Glutamatergic neuron (in vitro differentiated cells): ENCODE measurements around the gene ANTXR2. TPM values are rescaled to one million over a fixed set of nuclear protein-coding genes. Genes with fewer than 3 reads are reported as not detected.

Experiments
- DNase-seq: peaks from one replicate; pipeline ENCODE4 v3.0.0; 2022
- H3K27ac Mint-ChIP-seq: one replicate; pipeline ENCODE4 v1.8.0; 2020; ENCODE audit warnings: mild to moderate bottlenecking, mixed read lengths, inconsistent platforms; ENCODE audit not compliant: unreplicated experiment
- H3K27me3 Mint-ChIP-seq: one replicate; pipeline ENCODE4 v1.8.0; 2020; ENCODE audit warnings: mild to moderate bottlenecking, moderate library complexity, mixed read lengths, inconsistent platforms; ENCODE audit not compliant: unreplicated experiment
- H3K36me3 Mint-ChIP-seq: one replicate; pipeline ENCODE4 v1.8.0; 2020; ENCODE audit warnings: mild to moderate bottlenecking, mixed read lengths, inconsistent platforms; ENCODE audit not compliant: unreplicated experiment
- H3K4me1 Mint-ChIP-seq: one replicate; pipeline ENCODE4 v1.8.0; 2020; ENCODE audit warnings: mild to moderate bottlenecking, low read depth, mixed read lengths, inconsistent platforms; ENCODE audit not compliant: unreplicated experiment
- H3K4me3 Mint-ChIP-seq: one replicate; pipeline ENCODE4 v1.8.0; 2020; ENCODE audit warnings: mild to moderate bottlenecking, mixed read lengths, inconsistent platforms; ENCODE audit not compliant: unreplicated experiment
- H3K9me3 Mint-ChIP-seq: one replicate; pipeline ENCODE4 v1.8.0; 2020; ENCODE audit warnings: mild to moderate bottlenecking, moderate library complexity, mixed read lengths, inconsistent platforms; ENCODE audit not compliant: unreplicated experiment
- total RNA-seq: library from RNA; stranded (reverse); fragmentation: NEBNext Ultra II Directional; extraction: Animal tissue kit (Norgen Biotek cat#: 25700); gene quantifications from one replicate; pipeline ENCODE4 v1.2.1, GENCODE V29; 2021; ENCODE audit not compliant: unreplicated experiment
- TF ChIP-seq, protein P1 (sequence below): fragments of 200-600 bp; sonication (generic); IDR thresholded peaks from one replicate; pipeline ENCODE4 v1.5.0; 2021; ENCODE audit not compliant: partially characterized antibody, unreplicated experiment

Gene ANTXR2
- total RNA-seq, 1 donor from 2014 or later = 47.8 TPM

DNA sequence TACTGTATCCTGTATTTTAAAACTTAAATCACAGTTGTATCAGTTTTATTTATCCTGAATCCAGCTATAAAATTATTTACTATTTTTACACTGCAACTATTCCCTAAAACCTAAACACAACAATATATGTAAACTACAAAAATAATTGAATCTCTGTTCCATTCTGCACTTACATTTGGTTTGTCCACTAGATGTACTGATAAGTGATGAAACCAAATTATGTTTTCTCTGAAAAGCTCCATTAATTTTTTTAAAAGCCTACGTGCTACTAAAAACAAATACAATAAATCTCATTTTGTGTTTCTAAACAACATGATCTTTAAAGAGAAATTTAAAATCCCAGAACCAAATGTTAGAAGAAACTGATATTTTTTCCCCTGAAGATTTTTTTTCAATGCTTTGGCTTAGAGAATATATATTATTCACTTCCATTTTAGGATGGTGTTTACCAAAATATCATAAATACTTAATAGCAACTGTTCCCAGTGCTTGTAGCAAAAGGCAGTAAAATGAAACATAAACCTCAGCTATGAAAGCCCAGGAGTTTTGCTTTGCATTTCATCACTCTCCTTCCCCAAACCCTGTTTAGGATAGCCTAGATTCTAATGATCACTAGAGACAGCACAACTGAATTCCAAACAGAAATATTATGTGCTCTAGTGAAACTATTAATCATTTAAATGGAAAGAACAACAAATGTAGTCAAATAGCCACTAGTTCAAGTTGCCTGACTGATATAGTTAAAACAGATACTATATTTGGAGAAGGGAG lies 19.7 kb downstream of the ANTXR2 start:
- Mint-ChIP-seq H3K27ac (no peak overlapping the region), H3K9me3 (no peaks in the 10 kb centered on the region), H3K27me3 (no peaks in the 10 kb centered on the region), H3K4me1 (peaks cover 15% of the 10 kb centered on the region), H3K36me3 (no peaks in the 10 kb centered on the region), H3K4me3 (no peak overlapping the region)
- no peak for DNase-seq
- TF ChIP-seq, protein P1, sequence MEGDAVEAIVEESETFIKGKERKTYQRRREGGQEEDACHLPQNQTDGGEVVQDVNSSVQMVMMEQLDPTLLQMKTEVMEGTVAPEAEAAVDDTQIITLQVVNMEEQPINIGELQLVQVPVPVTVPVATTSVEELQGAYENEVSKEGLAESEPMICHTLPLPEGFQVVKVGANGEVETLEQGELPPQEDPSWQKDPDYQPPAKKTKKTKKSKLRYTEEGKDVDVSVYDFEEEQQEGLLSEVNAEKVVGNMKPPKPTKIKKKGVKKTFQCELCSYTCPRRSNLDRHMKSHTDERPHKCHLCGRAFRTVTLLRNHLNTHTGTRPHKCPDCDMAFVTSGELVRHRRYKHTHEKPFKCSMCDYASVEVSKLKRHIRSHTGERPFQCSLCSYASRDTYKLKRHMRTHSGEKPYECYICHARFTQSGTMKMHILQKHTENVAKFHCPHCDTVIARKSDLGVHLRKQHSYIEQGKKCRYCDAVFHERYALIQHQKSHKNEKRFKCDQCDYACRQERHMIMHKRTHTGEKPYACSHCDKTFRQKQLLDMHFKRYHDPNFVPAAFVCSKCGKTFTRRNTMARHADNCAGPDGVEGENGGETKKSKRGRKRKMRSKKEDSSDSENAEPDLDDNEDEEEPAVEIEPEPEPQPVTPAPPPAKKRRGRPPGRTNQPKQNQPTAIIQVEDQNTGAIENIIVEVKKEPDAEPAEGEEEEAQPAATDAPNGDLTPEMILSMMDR = no peak

DNA sequence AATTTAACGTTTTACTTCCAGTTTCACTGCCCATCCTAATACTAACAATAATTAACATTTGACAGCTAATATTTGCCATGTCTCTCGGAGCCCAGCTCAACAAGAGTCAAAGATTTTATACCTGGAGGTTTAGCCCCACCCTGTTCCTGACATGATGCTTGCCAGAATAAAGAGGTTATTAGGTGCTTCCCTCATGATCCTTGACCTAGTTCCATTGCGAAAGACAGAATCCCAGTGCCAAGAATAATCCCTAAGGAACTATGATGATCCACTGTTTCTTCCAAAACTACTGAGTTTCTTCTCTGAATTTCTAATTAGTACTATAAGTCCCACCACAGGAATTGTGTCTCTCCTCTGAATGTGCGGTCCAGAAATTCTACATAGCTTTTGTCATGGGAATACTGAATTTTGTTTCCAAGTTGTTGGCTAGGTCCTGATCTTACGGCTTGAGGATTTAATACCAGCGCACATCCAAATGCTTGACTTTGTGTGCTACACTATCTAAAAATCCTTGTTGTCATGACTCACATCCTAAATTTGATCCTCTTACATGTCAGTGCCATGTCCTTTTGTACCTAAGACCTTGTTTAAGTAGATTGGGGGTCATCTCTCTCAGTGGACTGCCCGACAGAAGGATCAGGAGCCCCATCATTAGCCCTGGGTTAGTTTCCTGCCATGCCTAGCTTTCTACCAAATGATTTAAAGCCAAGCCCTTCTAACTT lies 23.1 kb downstream of the ANTXR2 start:
- no peaks in the 10 kb centered on the region for H3K36me3 Mint-ChIP-seq
- TF ChIP-seq, protein P1 = no peak
- H3K27ac Mint-ChIP-seq = no peak overlapping the region
- no peaks in the 10 kb centered on the region for H3K9me3 Mint-ChIP-seq
- H3K4me3 Mint-ChIP-seq = no peak overlapping the region
- no peaks in the 10 kb centered on the region for H3K27me3 Mint-ChIP-seq
- no peak for DNase-seq
- peaks cover 11% of the 10 kb centered on the region for H3K4me1 Mint-ChIP-seq

DNA sequence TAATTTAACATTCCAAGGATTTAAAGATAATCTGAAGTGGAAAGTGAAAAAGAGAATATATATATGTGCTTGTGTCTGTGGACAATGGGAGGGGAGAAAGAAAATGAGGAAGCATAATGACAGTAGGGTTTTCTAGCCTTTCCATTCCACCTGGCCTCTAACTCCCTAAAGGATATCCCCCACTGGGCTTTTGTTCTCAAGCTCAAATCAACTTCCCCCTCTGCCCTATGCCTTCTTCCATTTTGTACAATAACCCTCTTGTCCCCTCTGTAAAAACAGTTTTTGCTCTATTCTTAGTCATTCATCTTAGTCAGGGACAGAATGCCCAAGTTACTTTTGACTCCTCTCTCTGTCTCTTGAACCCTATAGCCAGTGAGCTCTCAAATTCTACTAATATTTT lies 23.6 kb downstream of the ANTXR2 start:
- Mint-ChIP-seq H3K9me3 (no peaks in the 10 kb centered on the region), H3K4me1 (peaks cover 10% of the 10 kb centered on the region), H3K27ac (no peak overlapping the region), H3K27me3 (no peaks in the 10 kb centered on the region), H3K36me3 (no peaks in the 10 kb centered on the region), H3K4me3 (no peak overlapping the region)
- DNase-seq = no peak
- TF ChIP-seq, protein P1 = no peak

- DNase-seq = no peak
- Mint-ChIP-seq H3K27ac (no peak overlapping the region), H3K4me3 (no peak overlapping the region), H3K4me1 (peaks cover 5% of the 10 kb centered on the region), H3K9me3 (no peaks in the 10 kb centered on the region), H3K27me3 (no peaks in the 10 kb centered on the region), H3K36me3 (no peaks in the 10 kb centered on the region)
- TF ChIP-seq, protein P1 = no peak
Observed at GRCh38 chr4:80045786-80046185, 27.2 kb downstream of the ANTXR2 start.

DNA sequence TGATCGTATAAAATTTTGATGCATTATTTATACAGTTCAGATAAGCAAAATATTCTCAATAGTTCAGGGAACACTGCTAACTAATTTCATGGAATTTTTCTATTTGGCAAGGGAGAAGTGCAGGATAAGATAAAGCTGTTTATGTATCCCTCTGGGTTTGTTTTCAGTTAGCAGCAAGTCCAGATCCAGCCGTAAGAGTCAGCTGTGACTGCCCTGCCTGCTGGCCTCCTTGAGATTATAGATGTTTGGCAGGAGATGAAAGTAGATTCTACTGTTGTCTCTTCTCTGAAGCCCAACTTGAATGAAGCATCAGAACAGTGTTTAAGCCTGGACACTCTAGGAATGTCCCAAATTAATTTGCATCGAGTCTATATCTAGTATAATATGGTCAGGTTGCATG lies 29.5 kb downstream of the ANTXR2 start:
- H3K27me3 Mint-ChIP-seq = no peaks in the 10 kb centered on the region
- H3K4me1 Mint-ChIP-seq = no peaks in the 10 kb centered on the region
- H3K27ac Mint-ChIP-seq = no peak overlapping the region
- no peaks in the 10 kb centered on the region for H3K9me3 Mint-ChIP-seq
- no peak overlapping the region for H3K4me3 Mint-ChIP-seq
- H3K36me3 Mint-ChIP-seq = no peaks in the 10 kb centered on the region
- TF ChIP-seq, protein P1 = no peak
- no peak for DNase-seq
